Caki2 (cell line): ENCODE measurements around the gene C6orf89. TPM values are rescaled to one million over a fixed set of nuclear protein-coding genes. Genes with fewer than 3 reads are reported as not detected.

Experiments used
- DNase-seq: peaks from one replicate; pipeline ENCODE4 v3.0.0-alpha.2; 2015; ENCODE audit warnings: low read depth
- in situ Hi-C: cut with HindIII; loops from 2 replicates; pipeline ENCODE4 v1.10.0; 2016; ENCODE audit warnings: low sequenced_read_pairs, low pct_unique_long_range_greater_than_20kb, mixed read lengths
- total RNA-seq: library from RNA; depleted of rRNA; stranded (reverse); fragments of >200 nt; shearing (Covaris generic); gene quantifications from 2 replicates; pipeline ENCODE4 v1.2.3, GENCODE V29; 2014; ENCODE audit warnings: low replicate concordance; rRNA removed

The C6orf89 gene
- total RNA-seq, 1 experiment from 2014 or later: 25.0 TPM

GRCh38 chr6:36970892-36971842, 85.4 kb downstream of the C6orf89 start:
- DNase-seq: no peak
- in situ Hi-C loops: no loop called here

- DNase-seq: no peak
- in situ Hi-C loops: no loop called here
Measured at GRCh38 chr6:36971921-36972673, 86.3 kb downstream of the C6orf89 start.

GRCh38 chr6:36973190-36973589, 87.4 kb downstream of the C6orf89 start:
- no peak for DNase-seq
- in situ Hi-C loops: no loop called here

DNA sequence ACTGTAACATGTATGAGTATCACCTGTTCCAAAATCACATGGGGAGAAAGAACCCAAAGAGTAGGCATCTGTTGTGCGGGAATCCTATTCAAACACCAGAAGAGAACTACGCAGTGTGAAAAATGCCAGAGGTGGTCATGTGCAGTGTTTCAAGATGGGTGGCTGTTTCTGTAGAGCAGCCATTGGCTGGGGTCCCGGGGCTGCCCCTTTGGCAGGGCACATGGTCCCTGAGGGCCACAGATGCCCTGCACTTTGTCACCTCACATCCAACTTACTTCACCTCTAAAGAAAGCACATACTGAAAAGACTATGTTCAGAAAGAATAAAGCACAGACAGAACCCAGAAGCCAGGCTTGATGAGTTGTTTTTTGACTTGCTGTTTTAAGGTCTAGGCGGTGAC, 87.9 kb downstream of the C6orf89 start:
- no peak for DNase-seq
- in situ Hi-C loops: no loop called here

GRCh38 chr6:36975231-36976006, 89.7 kb downstream of the C6orf89 start:
- in situ Hi-C loops: no loop called here
- DNase-seq: no peak

DNA sequence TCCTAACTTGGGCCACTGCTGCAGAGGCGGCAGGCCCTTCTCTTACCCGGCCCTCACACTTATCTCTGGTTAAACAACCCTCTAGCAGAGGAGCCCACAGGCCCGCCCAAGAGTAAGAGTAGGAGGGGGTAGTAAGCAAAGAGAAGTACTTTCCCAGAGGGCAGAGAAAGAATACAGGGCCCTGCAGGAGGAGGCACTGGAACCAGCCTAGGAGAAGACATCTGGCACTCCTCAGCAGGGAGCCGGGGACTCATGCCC, 90.2 kb downstream of the C6orf89 start:
- in situ Hi-C loops: no loop called here
- no peak for DNase-seq

- in situ Hi-C loops: no loop called here
- no peak for DNase-seq
Measured at GRCh38 chr6:36976509-36976908, 90.8 kb downstream of the C6orf89 start.

DNA sequence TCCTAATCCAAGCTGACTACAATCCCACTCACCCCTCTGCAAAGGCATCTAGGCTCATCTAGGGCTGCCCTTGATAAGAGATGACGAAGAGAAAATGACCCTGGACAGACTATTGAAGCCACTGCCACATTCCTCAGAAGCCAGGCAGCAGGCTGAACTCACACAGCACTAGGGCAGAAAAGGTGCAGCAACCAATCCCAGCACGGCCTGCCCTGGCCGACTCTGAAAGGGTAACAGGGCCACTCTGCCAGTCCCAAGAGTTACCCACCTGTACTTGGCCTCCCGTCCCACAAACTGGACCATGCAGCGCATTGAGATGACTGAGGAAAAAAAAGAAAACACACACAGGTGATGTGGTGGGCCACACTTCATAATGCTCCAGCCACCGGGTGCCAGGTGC, 91.2 kb downstream of the C6orf89 start:
- in situ Hi-C loops: no loop called here
- DNase-seq: no peak

GRCh38 chr6:36977470-36977941, 91.8 kb downstream of the C6orf89 start:
- no peak for DNase-seq
- in situ Hi-C loops: no loop called here

Other genes starting within 250 kb of the C6orf89 start
- gene CDKN1A, start 207.2 kb upstream of the C6orf89 start, total RNA-seq: 217 and 218 TPM in 2 replicates
- gene RAB44, start 188.1 kb upstream of the C6orf89 start, total RNA-seq: not detected in 2 replicates
- not detected in 2 replicates for gene CPNE5, start 46.5 kb upstream of the C6orf89 start, total RNA-seq
- 47.4 and 76.1 TPM in 2 replicates for gene PPIL1, start 11.1 kb upstream of the C6orf89 start, total RNA-seq
- not detected in 2 replicates for gene PI16, start 68.8 kb downstream of the C6orf89 start, total RNA-seq
- 216 and 218 TPM in 2 replicates for gene MTCH1, start 100.2 kb downstream of the C6orf89 start, total RNA-seq
- gene FGD2, start 119.7 kb downstream of the C6orf89 start, total RNA-seq: not detected in 2 replicates